Mononuclear cell (primary cell): ENCODE results near the gene ZNF618. TPM values are rescaled to one million over a fixed set of nuclear protein-coding genes. Genes with fewer than 3 reads are reported as not detected.

ENCODE experiments used
- H3K27me3 ChIP-seq: 2 replicates; pipeline ENCODE4 v1.6.0; 2011; ENCODE audit warnings: low read length, control low read depth; ENCODE audit not compliant: insufficient read depth
- H3K4me1 ChIP-seq: 2 replicates; pipeline ENCODE4 v1.5.1; 2011; ENCODE audit warnings: mild to moderate bottlenecking, low read length, control low read depth; ENCODE audit not compliant: insufficient read depth
- H3K4me3 ChIP-seq: 2 replicates; pipeline ENCODE4 v1.5.1; 2011; ENCODE audit warnings: mild to moderate bottlenecking, low read length, moderate library complexity
- H3K9me3 ChIP-seq: 2 replicates; pipeline ENCODE4 v1.5.1; 2011; ENCODE audit warnings: low read depth, mild to moderate bottlenecking, control low read depth, low read length
- total RNA-seq: library from RNA; depleted of rRNA; stranded (reverse); fragments of >200 nt; gene quantifications from one replicate; pipeline ENCODE4 v1.2.3, GENCODE V29; 2012

ZNF618 gene
- total RNA-seq, 1 donor, result 0.94 TPM

- Histone ChIP-seq H3K27me3 (no peaks in the 10 kb centered on the region), H3K9me3 (no peaks in the 10 kb centered on the region), H3K4me1 (no peaks in the 10 kb centered on the region), H3K4me3 (no peak overlapping the region)
Observed at GRCh38 chr9:113963696-113964494, 87.8 kb downstream of the ZNF618 start.

- H3K9me3 ChIP-seq, result no peaks in the 10 kb centered on the region
- H3K27me3 ChIP-seq, result no peaks in the 10 kb centered on the region
- H3K4me3 ChIP-seq, result no peak overlapping the region
- H3K4me1 ChIP-seq, result no peaks in the 10 kb centered on the region
Observed at GRCh38 chr9:113964495-113965170, 88.5 kb downstream of the ZNF618 start.

GRCh38 chr9:113966394-113966793 lies 90.3 kb downstream of the ZNF618 start:
- H3K27me3 ChIP-seq, result no peaks in the 10 kb centered on the region
- no peak overlapping the region for H3K4me3 ChIP-seq
- H3K9me3 ChIP-seq, result no peaks in the 10 kb centered on the region
- H3K4me1 ChIP-seq, result no peaks in the 10 kb centered on the region

- Histone ChIP-seq H3K9me3 (no peaks in the 10 kb centered on the region), H3K27me3 (no peaks in the 10 kb centered on the region), H3K4me3 (no peak overlapping the region), H3K4me1 (no peaks in the 10 kb centered on the region)
Observed at GRCh38 chr9:113967380-113967779, 91.3 kb downstream of the ZNF618 start.

- H3K4me3 ChIP-seq, result no peak overlapping the region
- H3K9me3 ChIP-seq, result no peaks in the 10 kb centered on the region
- H3K27me3 ChIP-seq, result no peaks in the 10 kb centered on the region
- H3K4me1 ChIP-seq, result no peaks in the 10 kb centered on the region
Observed at GRCh38 chr9:113969343-113969742, 93.2 kb downstream of the ZNF618 start.

DNA sequence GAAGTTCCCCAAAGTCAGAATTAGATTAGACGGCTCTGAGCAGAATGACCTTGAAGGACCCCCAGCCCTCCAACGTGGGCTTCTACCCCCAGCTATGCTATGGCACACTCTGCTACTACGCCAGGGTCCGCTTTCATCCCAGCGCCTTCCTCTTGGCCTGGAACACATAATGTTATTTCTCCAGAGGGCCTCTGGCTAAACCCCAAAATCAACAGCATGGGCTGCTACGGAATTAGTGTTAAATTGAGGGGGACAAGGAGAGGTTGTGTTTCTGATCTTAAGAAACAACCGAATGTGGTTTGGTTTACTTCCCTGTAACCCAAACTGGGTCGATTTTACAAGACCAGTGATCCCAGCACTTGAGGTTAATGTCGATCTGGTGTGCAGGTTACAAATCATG lies 97.1 kb downstream of the ZNF618 start:
- no peaks in the 10 kb centered on the region for H3K4me1 ChIP-seq
- no peaks in the 10 kb centered on the region for H3K9me3 ChIP-seq
- no peaks in the 10 kb centered on the region for H3K27me3 ChIP-seq
- no peak overlapping the region for H3K4me3 ChIP-seq

DNA sequence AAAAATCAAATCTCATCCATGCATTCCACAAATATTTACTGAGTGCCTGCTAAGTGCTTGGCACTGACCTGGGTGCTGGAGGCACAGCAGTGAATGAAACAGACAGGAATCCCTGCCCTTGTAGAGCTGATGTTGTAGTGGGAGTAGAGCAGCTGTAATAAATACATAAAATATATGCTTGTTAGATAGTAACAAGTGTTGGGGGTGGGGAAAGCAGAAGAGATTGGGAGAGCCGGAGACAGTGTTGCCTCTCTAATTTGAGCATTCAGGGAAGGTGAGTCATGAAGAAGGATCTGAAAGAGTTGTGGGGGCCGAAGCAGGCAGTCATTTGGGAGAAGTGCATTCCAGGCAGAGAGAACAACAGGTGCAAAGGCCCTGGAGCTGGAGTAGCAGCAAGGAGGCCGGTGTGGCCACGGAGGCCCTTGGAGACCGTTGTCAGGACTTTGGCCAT lies 97.9 kb downstream of the ZNF618 start:
- no peaks in the 10 kb centered on the region for H3K27me3 ChIP-seq
- H3K4me3 ChIP-seq, result no peak overlapping the region
- H3K9me3 ChIP-seq, result no peaks in the 10 kb centered on the region
- H3K4me1 ChIP-seq, result no peaks in the 10 kb centered on the region

GRCh38 chr9:113976915-113977314 lies 100.8 kb downstream of the ZNF618 start:
- H3K27me3 ChIP-seq, result no peaks in the 10 kb centered on the region
- no peaks in the 10 kb centered on the region for H3K4me1 ChIP-seq
- no peak overlapping the region for H3K4me3 ChIP-seq
- H3K9me3 ChIP-seq, result no peaks in the 10 kb centered on the region

DNA sequence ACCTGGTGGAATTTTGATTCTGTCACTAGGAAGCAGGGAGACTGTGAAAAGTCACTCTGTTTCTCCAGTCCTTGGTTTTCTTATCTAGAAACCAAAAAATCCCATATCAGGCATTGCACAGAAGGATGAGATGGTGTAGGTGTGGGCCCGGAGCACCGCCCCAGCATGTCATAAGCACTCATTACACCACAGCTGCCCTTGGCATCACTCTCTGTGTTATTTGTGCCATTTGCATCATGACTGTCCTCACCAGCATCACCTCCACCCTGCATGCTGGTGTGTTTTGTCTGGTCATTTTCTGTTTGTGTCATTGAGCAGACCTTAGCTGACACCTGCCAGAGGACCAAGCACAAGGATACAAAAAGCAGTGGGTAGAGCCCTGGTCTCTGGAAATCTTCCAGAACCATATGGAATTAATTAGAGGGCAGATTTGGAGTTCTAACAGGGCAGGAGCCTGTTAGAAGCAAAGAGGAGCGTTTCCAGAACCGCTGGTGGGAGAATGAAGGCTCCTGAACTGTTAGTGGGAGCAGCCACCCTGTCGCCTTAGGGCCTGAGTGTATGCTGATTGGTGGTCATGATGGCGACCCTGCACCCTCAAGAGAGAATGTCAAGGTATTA lies 102.7 kb downstream of the ZNF618 start:
- Histone ChIP-seq H3K4me1 (no peaks in the 10 kb centered on the region), H3K9me3 (no peaks in the 10 kb centered on the region), H3K4me3 (no peak overlapping the region), H3K27me3 (no peaks in the 10 kb centered on the region)

DNA sequence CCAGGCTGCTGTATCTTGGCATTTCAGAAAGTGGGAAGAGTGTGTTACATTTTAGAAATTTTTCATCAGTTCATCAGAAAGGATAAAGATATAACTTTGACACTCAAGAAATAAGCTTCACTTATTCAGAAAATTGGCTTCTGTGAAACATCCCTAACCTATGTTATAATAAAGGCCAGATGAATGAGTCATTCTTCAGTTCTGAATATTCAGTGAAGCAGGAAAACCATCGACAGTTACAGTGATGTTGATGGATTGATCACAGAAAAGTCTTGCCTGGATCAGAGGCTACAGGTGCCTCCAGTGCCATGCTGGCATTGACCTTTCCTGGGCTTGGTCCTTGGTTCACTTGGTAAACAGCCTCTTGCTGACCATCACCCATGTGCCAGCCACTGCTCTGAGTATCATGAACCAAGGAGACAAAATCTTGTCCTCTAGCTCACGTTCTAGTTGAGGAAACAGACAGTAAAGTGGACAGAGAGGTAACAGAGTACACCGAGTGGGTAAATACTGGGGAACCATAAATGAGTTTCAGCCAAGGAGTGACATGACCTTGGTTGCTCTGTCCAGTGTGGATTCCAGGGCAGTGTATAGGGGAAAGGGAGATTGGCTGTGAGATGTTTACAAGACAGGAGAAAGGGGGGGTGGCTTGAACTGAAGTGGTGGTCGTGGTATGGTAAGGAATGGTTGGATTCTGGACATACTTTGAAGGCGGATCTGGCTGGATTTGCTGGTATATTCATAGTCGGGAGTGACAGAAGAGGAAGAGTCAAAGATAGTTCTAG lies 103.4 kb downstream of the ZNF618 start:
- no peaks in the 10 kb centered on the region for H3K9me3 ChIP-seq
- no peaks in the 10 kb centered on the region for H3K4me1 ChIP-seq
- no peaks in the 10 kb centered on the region for H3K27me3 ChIP-seq
- H3K4me3 ChIP-seq, result no peak overlapping the region

GRCh38 chr9:113984639-113985380 lies 108.7 kb downstream of the ZNF618 start:
- Histone ChIP-seq H3K27me3 (no peaks in the 10 kb centered on the region), H3K4me1 (no peaks in the 10 kb centered on the region), H3K4me3 (no peak overlapping the region), H3K9me3 (no peaks in the 10 kb centered on the region)

DNA sequence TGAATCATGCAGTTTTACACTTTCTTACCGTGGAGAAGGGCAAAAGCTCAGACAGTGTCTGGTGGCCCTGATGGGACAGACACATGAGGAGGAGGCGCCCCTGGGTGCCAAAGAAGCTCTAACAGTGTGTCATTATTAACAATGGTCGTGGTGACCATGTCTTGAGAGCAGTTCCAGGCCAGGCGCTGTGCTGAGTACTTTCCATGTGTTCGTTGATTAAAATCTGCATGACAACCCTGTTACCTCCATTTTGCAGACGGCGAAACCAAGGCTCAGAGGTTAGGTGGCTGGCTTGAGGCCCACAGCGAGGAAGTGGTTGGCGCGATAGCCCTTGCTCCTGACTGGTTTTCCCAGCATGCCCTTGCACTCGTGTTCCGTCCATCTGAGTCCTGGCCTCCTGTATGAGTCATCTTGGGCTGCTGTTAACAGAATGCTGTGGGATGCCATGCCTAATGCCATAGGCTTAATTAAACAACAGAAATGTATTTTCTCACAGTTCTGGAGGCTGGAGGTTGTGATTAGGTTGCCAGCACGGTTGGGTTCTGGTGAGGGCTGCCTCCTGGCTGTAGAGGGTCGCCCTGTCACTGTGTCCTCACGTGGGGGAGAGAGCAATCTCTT lies 110.0 kb downstream of the ZNF618 start:
- H3K4me3 ChIP-seq, result no peak overlapping the region
- H3K4me1 ChIP-seq, result no peaks in the 10 kb centered on the region
- no peaks in the 10 kb centered on the region for H3K27me3 ChIP-seq
- no peaks in the 10 kb centered on the region for H3K9me3 ChIP-seq

DNA sequence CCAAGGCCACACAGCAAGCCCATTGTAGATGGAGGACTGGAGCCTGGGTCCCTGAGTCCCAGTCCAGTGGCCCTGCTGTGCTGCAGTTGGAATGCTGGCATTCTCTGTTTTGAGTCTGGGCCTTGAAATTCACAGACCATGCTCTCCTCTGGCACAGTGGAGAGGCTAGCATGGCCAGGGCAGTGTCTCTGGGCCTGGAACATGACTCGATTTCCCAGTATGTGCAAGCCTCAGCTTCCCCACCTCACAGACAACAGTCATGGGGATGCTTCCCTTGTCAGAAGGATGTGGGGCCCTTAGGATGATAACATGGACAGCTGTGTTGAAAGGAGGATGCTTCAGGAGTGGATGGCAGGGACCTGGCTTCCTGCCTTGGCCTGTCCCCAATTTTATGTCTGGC lies 110.8 kb downstream of the ZNF618 start:
- H3K9me3 ChIP-seq, result no peaks in the 10 kb centered on the region
- peaks cover 3% of the 10 kb centered on the region for H3K4me1 ChIP-seq
- no peak overlapping the region for H3K4me3 ChIP-seq
- no peaks in the 10 kb centered on the region for H3K27me3 ChIP-seq

GRCh38 chr9:113987526-113987925 lies 111.4 kb downstream of the ZNF618 start:
- Histone ChIP-seq H3K4me3 (no peak overlapping the region), H3K27me3 (no peaks in the 10 kb centered on the region), H3K4me1 (peaks cover 8% of the 10 kb centered on the region)

More at GRCh38 chr9:113987526-113987925, 111.4 kb downstream of the ZNF618 start:
- no peaks in the 10 kb centered on the region for H3K9me3 ChIP-seq
